Astrocyte of the cerebellum (primary cell): Measurements from ENCODE around the gene CAMTA1.

Experiments used
- DNase-seq: peaks from one replicate; pipeline ENCODE4 v3.0.0-alpha.2; 2011; ENCODE audit warnings: low read depth
- H3K4me3 ChIP-seq: 2 replicates; pipeline ENCODE4 v1.5.1; 2011; ENCODE audit warnings: mild to moderate bottlenecking, low read depth, low read length, moderate library complexity
- CTCF ChIP-seq: IDR thresholded peaks from 2 replicates; pipeline ENCODE4 v1.5.1; 2012; ENCODE audit warnings: low read length, low read depth, moderate library complexity, mild to moderate bottlenecking; ENCODE audit errors: missing control alignments
- in situ Hi-C: cut with HindIII; loops from 2 replicates; pipeline ENCODE4 v1.10.0; 2017; ENCODE audit warnings: low sequenced_read_pairs

Gene CAMTA1

GRCh38 chr1:7567376-7567775, 782.1 kb downstream of the CAMTA1 start:
- DNase-seq, result no peak
- H3K4me3 ChIP-seq, result no peak overlapping the region
- no peak for TF ChIP-seq CTCF
- in situ Hi-C loops, result no loop called here

- H3K4me3 ChIP-seq, result no peak overlapping the region
- DNase-seq, result no peak
- in situ Hi-C loops, result no loop called here
- TF ChIP-seq CTCF, result no peak
These were observed 782.8 kb downstream of the CAMTA1 start for GRCh38 chr1:7568053-7568452.

DNA sequence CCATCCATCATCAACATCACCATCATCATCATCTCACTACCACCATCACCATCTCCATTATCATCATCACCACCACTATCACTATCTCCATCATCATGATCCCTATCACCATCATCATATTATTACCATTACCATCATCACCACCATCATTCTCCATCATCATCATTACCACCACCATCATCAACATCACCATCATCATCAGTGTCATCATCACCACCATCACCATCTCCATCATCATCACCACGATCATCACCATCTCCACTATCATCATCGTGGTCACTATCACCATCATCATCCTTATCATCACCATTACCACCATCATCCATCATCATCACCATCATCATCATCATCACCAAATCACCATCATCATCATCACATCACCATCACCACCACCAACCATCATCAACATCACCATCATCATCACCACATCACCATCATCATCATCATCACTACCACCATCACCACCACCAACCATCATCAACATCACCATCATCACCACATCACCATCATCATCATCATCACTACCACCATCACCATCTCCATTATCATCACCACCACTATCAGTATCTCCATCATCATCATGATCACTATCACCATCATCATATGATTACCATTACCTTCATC, 783.8 kb downstream of the CAMTA1 start:
- no peak for DNase-seq
- no peak for TF ChIP-seq CTCF
- H3K4me3 ChIP-seq, result no peak overlapping the region
- in situ Hi-C loops, result no loop called here

- TF ChIP-seq CTCF, result no peak
- no peak overlapping the region for H3K4me3 ChIP-seq
- in situ Hi-C loops, result no loop called here
- DNase-seq, result no peak
These were observed 785.1 kb downstream of the CAMTA1 start for GRCh38 chr1:7570311-7570710.

GRCh38 chr1:7572654-7573152, 787.4 kb downstream of the CAMTA1 start:
- TF ChIP-seq CTCF, result no peak
- DNase-seq, result no peak
- in situ Hi-C loops, result no loop called here
- H3K4me3 ChIP-seq, result no peak overlapping the region

- no peak overlapping the region for H3K4me3 ChIP-seq
- in situ Hi-C loops, result no loop called here
- no peak for TF ChIP-seq CTCF
- no peak for DNase-seq
These were observed 788.2 kb downstream of the CAMTA1 start for GRCh38 chr1:7573481-7573880.
